Melanocyte of skin (primary cell): Measurements from ENCODE around the gene MRC2. TPM values are rescaled to one million over a fixed set of nuclear protein-coding genes. Genes with fewer than 3 reads are reported as not detected.

Experiments
- small RNA-seq, 2 donors: library from RNA; depleted of rRNA; stranded (forward); fragments of <200 nt; gene quantifications; one replicate each; pipeline ENCODE3, GENCODE V24; 2012
- total RNA-seq, 2 donors: library from RNA; depleted of rRNA; stranded (reverse); fragments of >200 nt; gene quantifications; 2 replicates each; pipeline ENCODE4 v1.2.3, GENCODE V29; 2012

Gene MRC2
- total RNA-seq: 1 to 10 TPM; 1.0 to 5.7 TPM

GRCh38 chr17:62627219-62627903, at the start of gene MRC2:
TSS of gene MRC2 (plus strand) at chr17:62627670. CDS start at chr17:62627803, 133 bp downstream.

Small RNAs within 50 kb of the gene (small RNA-seq; reads per million reads assigned to genes)
- gene RF00019: 0 reads per million in 2 donors
- gene RNU6-446P: 0 reads per million in 2 donors

Other genes starting within 250 kb of the MRC2 start
- gene EFCAB3, start 247.1 kb upstream of the MRC2 start, total RNA-seq: not detected
- 10 to 100 TPM; 14.5 to 24.3 TPM for gene METTL2A, start 203.8 kb upstream of the MRC2 start, total RNA-seq
- 10 to 100 TPM; 35.8 to 45.0 TPM for gene TLK2, start 148.8 kb upstream of the MRC2 start, total RNA-seq
- not detected for gene MARCHF10, start 180.6 kb downstream of the MRC2 start, total RNA-seq